NCI-H2196 (cell line): ENCODE measurements around the gene UCP3.

Experiments used
- DNase-seq: peaks from one replicate; lab custom pipeline; 2025; ENCODE audit not compliant: unreplicated experiment; lab: John Stamatoyannopoulos, UW

The UCP3 gene

GRCh38 chr11:73978576-73979086 is 30.3 kb downstream of the UCP3 start:
- no peak for DNase-seq

- DNase-seq: no peak
Observed at GRCh38 chr11:73977856-73978519, 30.9 kb downstream of the UCP3 start.

DNA sequence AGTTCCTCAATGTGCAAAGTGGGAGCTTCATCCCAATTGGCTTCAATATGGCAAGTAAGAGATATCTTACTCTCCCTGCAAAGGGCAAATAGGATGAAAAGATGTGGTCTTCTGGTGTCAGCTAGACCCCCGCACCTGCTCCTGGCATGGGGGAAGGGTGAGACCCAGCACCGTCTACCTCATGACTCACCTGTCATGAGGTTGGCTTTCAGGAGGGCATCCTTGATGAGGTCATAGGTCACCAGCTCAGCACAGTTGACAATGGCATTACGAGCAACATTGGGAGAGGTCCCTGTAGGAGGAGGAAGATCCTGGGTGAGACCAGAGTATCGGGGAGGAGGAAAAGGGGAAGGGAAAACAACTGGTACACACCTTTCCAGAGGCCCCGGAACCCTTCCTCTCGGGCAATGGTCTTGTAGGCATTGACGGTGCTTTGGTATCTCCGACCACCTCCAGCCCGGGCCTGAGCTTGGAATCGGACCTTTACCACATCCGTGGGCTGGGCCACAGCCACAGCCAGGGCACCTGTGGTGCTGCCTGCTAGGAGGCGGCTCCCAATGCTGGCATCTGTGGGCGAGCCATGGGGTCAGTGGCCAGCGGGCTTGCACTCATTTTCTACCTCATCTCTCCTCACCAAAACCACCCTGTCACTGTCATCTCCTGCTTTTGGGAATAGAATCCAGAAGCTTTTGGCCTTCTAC is 32.3 kb downstream of the UCP3 start:
- DNase-seq: no peak

- DNase-seq: no peak
Observed at GRCh38 chr11:73975479-73975757, 33.5 kb downstream of the UCP3 start.

- no peak for DNase-seq
Observed at GRCh38 chr11:73974604-73975478, 34.0 kb downstream of the UCP3 start.

DNA sequence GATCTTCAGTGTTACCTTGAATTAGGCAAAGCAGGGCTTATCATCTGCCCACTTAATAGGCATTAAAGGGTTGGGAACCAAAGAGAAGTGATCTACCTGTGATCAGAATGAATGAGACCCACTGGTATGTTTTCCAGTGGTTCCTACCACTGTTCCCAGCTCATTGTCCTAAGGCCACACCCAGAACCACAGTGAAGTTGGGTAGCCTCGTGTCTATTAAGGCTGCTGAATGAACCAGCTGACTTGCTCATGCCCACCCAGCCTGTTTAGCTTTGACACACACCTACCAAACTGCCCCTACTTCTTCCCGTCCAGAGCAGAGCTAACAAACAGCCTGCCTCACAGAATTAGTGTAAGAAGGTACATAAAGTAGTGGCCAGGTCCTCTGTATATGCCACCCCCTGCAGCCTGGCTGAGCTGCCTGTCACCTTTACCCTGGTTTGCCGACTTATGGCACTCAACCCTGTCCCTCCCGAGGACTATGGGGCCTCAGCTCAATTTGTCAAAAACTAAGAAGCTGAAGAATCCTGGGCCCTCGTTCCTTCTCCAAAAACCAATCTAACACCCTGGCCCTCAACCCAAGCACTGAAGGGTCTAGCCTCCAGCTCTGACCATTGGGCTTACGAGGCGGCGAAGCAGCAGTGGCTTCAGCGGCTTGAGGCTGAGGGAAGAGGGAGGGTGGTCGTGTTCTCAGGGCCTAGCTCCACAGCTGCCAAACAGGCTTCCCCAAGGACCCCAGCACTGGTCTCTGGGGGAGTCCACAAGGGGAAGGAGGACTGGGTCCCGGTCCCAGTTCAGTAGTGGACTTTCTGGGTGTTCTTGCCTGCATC is 36.0 kb downstream of the UCP3 start:
- DNase-seq: no peak

DNA sequence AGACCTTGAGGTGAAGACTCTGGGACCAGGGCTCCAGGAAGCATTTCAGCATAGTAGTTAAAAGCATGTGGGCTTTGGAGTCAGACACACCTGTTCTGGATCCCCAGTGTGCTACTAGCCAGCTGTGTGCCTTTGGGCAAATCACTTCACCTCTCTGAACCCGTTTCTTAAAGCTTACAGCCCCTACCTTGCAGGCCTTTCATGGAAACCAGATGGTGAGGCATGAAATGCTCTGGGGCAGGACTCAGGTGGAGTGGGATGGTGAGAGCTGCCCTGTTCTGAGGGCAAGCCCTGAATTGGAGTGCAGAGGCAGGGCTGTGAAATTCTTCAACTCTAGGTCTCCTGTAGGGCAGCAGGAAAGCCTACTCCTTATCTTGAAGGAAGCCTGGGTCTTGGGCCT is 36.7 kb downstream of the UCP3 start:
- DNase-seq: no peak

- no peak for DNase-seq
Observed at GRCh38 chr11:73971175-73971719, 37.6 kb downstream of the UCP3 start.

- no peak for DNase-seq
Observed at GRCh38 chr11:73969991-73970800, 38.7 kb downstream of the UCP3 start.

GRCh38 chr11:73969091-73969490 is 39.8 kb downstream of the UCP3 start:
- DNase-seq: no peak

DNA sequence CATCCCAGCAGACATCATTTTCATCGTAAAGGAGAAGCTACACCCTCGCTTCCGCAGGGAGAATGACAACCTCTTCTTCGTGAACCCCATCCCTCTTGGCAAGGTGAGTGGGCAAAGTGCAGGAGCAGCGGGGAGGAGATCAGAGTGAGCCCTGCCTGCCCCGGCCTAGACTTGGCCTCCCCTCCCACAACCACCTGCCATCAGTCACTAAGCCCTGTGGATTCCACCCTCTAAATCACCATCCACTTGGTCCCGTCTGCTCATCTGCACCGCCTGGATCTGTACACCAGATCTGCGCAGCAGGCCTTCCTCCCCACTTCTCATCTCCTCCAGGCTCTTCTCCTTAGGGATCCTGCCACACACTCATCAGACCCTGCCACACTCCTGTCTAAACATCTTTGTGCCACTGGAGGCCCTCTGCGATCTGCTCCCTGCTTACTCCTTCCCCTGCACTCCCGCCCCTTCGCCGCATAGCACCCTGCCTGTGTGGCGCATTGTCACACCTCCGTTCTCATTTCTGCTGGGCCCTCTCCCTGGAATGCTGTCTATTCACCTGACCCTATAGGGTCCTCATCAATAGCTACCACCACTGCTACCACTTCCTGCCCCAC is 40.4 kb downstream of the UCP3 start:
- DNase-seq: no peak

DNA sequence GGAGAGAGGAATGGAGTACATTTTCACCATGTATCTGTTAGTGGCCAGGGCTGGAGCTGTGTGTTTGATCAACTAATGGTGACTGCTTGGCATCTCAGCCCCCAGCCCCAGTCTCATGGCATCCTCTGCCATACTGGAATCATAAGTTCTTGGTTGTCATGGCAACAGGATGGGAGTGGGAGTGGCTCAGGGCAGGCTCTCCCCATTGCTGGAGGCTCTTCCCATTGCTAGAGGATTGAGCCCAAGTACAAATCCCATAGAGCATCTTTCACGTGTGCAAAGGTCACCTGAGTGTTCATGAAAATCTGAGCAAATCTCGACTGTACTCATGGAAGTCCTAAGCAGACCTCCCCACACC is 43.1 kb downstream of the UCP3 start:
- DNase-seq: no peak

- DNase-seq: no peak
Observed at GRCh38 chr11:73965076-73965763, 43.7 kb downstream of the UCP3 start.

- no peak for DNase-seq
Observed at GRCh38 chr11:73963861-73964260, 45.0 kb downstream of the UCP3 start.

GRCh38 chr11:73962101-73962705 is 46.7 kb downstream of the UCP3 start:
- DNase-seq: no peak

- no peak for DNase-seq
Observed at GRCh38 chr11:73961321-73961720, 47.6 kb downstream of the UCP3 start.

DNA sequence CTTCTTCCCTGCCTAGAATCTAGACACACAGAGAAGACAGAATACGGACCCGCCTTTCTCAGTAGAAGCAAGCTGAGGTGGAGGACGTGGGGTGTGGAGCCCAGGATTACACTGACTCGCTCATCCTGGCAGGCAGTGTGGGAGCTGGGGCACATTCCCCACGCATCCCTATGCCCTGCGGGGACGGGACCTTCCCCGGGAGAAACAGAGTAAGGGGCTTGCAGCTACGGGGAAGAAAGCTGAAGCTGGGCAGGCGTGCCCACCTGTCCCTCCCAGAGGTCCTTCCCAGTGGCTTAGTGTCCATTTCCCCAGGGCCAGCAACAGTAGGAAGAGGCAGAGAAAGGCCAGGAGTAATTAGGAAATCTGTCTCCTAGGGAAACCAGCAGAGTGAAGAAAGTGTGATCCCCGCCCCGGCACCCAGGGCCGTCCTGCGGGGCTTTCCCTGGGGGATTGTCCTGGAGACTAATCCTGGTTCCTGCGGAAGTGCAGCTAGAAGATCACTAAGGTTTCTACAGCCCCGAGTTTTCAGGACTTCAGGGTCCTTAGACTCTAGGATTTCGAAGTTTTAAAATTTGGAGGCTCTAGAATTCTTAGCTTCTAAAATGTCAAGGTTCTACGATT is 50.3 kb downstream of the UCP3 start:
- no peak for DNase-seq
